RWPE2 (cell line): ENCODE data around the gene GRM8.

Experiments used
- ATAC-seq: fragments of 200-7000 bp; cut with Tn5 transposase; 3 replicates; pipeline ENCODE4 v1.9.1; 2021; ENCODE audit warnings: low read depth
- DNase-seq: peaks from one replicate; pipeline ENCODE4 v3.0.0-alpha.2; 2020; ENCODE audit warnings: low spot score
- H3K27ac ChIP-seq: fragments of 450-650 bp; 2 replicates; pipeline ENCODE4 v1.5.1; 2017; ENCODE audit warnings: mild to moderate bottlenecking; ENCODE audit not compliant: poor library complexity, severe bottlenecking
- H3K27me3 ChIP-seq: fragments of 250-450 bp; sonication (Bioruptor Pico); 2 replicates; pipeline ENCODE4 v1.5.1; 2021; ENCODE audit warnings: mild to moderate bottlenecking, moderate library complexity; ENCODE audit not compliant: insufficient read depth, poor library complexity, severe bottlenecking
- H3K36me3 ChIP-seq: fragments of 250-450 bp; sonication (Bioruptor Pico); 2 replicates; pipeline ENCODE4 v1.5.1; 2020; ENCODE audit warnings: low read depth, mild to moderate bottlenecking, moderate library complexity
- H3K4me1 ChIP-seq: fragments of 250-450 bp; sonication (Bioruptor Pico); 2 replicates; pipeline ENCODE4 v1.5.1; 2021; ENCODE audit warnings: mild to moderate bottlenecking, moderate library complexity; ENCODE audit not compliant: insufficient read depth, poor library complexity, severe bottlenecking
- H3K4me3 ChIP-seq: fragments of 250-450 bp; sonication (Bioruptor Pico); 2 replicates; pipeline ENCODE4 v1.5.1; 2021; ENCODE audit warnings: mild to moderate bottlenecking, moderate library complexity; ENCODE audit not compliant: severe bottlenecking
- H3K9me3 ChIP-seq: fragments of 250-450 bp; sonication (Bioruptor Pico); 2 replicates; pipeline ENCODE4 v1.5.1; 2021; ENCODE audit warnings: mild to moderate bottlenecking, moderate library complexity; ENCODE audit not compliant: severe bottlenecking
- TF ChIP-seq, protein P1 (sequence below): fragments of 450-650 bp; IDR thresholded peaks from one replicate; pipeline ENCODE4 v1.5.1; 2017; ENCODE audit warnings: mild to moderate bottlenecking, moderate library complexity; ENCODE audit not compliant: poor library complexity, severe bottlenecking

GRM8 gene

GRCh38 chr7:126668367-126668752 is 584.4 kb downstream of the GRM8 start:
- no peaks in the 10 kb centered on the region for H3K27me3 ChIP-seq
- TF ChIP-seq, protein P1, sequence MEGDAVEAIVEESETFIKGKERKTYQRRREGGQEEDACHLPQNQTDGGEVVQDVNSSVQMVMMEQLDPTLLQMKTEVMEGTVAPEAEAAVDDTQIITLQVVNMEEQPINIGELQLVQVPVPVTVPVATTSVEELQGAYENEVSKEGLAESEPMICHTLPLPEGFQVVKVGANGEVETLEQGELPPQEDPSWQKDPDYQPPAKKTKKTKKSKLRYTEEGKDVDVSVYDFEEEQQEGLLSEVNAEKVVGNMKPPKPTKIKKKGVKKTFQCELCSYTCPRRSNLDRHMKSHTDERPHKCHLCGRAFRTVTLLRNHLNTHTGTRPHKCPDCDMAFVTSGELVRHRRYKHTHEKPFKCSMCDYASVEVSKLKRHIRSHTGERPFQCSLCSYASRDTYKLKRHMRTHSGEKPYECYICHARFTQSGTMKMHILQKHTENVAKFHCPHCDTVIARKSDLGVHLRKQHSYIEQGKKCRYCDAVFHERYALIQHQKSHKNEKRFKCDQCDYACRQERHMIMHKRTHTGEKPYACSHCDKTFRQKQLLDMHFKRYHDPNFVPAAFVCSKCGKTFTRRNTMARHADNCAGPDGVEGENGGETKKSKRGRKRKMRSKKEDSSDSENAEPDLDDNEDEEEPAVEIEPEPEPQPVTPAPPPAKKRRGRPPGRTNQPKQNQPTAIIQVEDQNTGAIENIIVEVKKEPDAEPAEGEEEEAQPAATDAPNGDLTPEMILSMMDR = no peak
- DNase-seq = no peak
- H3K9me3 ChIP-seq = no peaks in the 10 kb centered on the region
- H3K36me3 ChIP-seq = no peaks in the 10 kb centered on the region
- no peak overlapping the region for H3K4me3 ChIP-seq
- H3K27ac ChIP-seq = no peak overlapping the region
- ATAC-seq = no peak
- H3K4me1 ChIP-seq = no peaks in the 10 kb centered on the region

- no peaks in the 10 kb centered on the region for H3K36me3 ChIP-seq
These were observed 584.9 kb downstream of the GRM8 start for GRCh38 chr7:126667742-126668366.

GRCh38 chr7:126662856-126663255 is 589.9 kb downstream of the GRM8 start:
- Histone ChIP-seq H3K27me3 (no peaks in the 10 kb centered on the region), H3K9me3 (no peaks in the 10 kb centered on the region), H3K27ac (no peak overlapping the region), H3K4me3 (no peak overlapping the region), H3K36me3 (no peaks in the 10 kb centered on the region), H3K4me1 (no peaks in the 10 kb centered on the region)
- DNase-seq = no peak
- no peak for ATAC-seq
- TF ChIP-seq, protein P1 = no peak

More at GRCh38 chr7:126667742-126668366, 584.9 kb downstream of the GRM8 start:
- H3K9me3 ChIP-seq = no peaks in the 10 kb centered on the region
- TF ChIP-seq, protein P1 = no peak
- H3K4me3 ChIP-seq = no peak overlapping the region
- H3K27ac ChIP-seq = no peak overlapping the region
- no peaks in the 10 kb centered on the region for H3K4me1 ChIP-seq
- DNase-seq (no peak), ATAC-seq (no peak)
- H3K27me3 ChIP-seq = no peaks in the 10 kb centered on the region

DNA sequence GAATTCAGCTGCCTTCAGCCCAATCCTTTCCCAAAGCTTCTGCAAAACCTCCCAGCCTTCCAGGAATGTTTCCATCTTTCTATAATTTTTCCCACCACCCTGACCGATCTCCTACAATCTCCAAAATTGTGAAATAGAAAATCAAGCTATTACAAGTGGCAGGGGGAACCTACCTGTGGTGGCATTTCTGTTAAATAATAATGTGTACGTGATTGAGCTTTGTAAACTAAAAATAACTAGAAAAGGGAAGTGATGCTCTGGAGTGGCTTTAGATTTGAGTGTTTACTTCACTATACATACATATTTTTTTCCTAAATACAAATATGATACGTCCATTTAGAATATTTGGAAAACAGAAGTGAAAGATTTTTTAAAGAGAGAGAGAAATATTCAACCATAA is 593.6 kb downstream of the GRM8 start:
- H3K27ac ChIP-seq = no peak overlapping the region
- no peaks in the 10 kb centered on the region for H3K4me1 ChIP-seq
- TF ChIP-seq, protein P1 = no peak
- ATAC-seq (no peak), DNase-seq (no peak)
- H3K27me3 ChIP-seq = no peaks in the 10 kb centered on the region
- H3K9me3 ChIP-seq = no peaks in the 10 kb centered on the region
- H3K4me3 ChIP-seq = no peak overlapping the region
- no peaks in the 10 kb centered on the region for H3K36me3 ChIP-seq

GRCh38 chr7:126658684-126659083 is 594.1 kb downstream of the GRM8 start:
- H3K36me3 ChIP-seq = no peaks in the 10 kb centered on the region
- DNase-seq = no peak
- ATAC-seq = no peak
- TF ChIP-seq, protein P1 = no peak
- H3K4me1 ChIP-seq = no peaks in the 10 kb centered on the region
- no peaks in the 10 kb centered on the region for H3K27me3 ChIP-seq
- no peak overlapping the region for H3K4me3 ChIP-seq
- H3K9me3 ChIP-seq = no peaks in the 10 kb centered on the region
- H3K27ac ChIP-seq = no peak overlapping the region
